HUES64 (cell line): Measurements from ENCODE around the gene RGS11.
"Not testable (repeated sequence)": the region's sequence is repeated elsewhere in the genome, so short reads cannot be mapped to it uniquely, and the experiment has no call there.

Source experiments
- H3K27ac ChIP-seq: 2 replicates; pipeline ENCODE4 v1.7.0; 2013; ENCODE audit warnings: low read depth, low read length, inconsistent platforms
- H3K27me3 ChIP-seq: 2 replicates; pipeline ENCODE4 v1.6.1; 2013; ENCODE audit warnings: mild to moderate bottlenecking, low read length; ENCODE audit not compliant: insufficient read depth
- H3K36me3 ChIP-seq: 2 replicates; pipeline ENCODE4 v1.6.1; 2013; ENCODE audit warnings: mild to moderate bottlenecking, low read length; ENCODE audit not compliant: insufficient read depth
- H3K4me1 ChIP-seq: 2 replicates; pipeline ENCODE4 v1.6.1; 2013; ENCODE audit warnings: mild to moderate bottlenecking, low read length, moderate library complexity; ENCODE audit not compliant: insufficient read depth
- H3K4me3 ChIP-seq: 2 replicates; pipeline ENCODE4 v1.5.1; 2013; ENCODE audit warnings: mild to moderate bottlenecking, low read length, moderate library complexity
- H3K9ac ChIP-seq: 2 replicates; pipeline ENCODE4 v1.6.1; 2013; ENCODE audit warnings: mild to moderate bottlenecking, low read depth, low read length
- H3K9me3 ChIP-seq: 2 replicates; pipeline ENCODE4 v1.6.1; 2013; ENCODE audit warnings: low read depth, low read length; ENCODE audit not compliant: insufficient read depth
- WGBS: fragments of 150-250, 120-280 bp; methylation state at CpG from one replicate; pipeline ENCODE4 v1.1.7; 2013; ENCODE audit warnings: missing lambda C conversion rate; 5-methylcytosine and 5-hydroxymethylcytosine counted together

Gene RGS11

GRCh38 chr16:259226-259625 is 16.5 kb downstream of the RGS11 start:
- H3K27me3 ChIP-seq = no peaks in the 10 kb centered on the region
- WGBS = 94% methylated on average over 9 of the region's 10 CpGs
- H3K9me3 ChIP-seq = no peaks in the 10 kb centered on the region
- no peak overlapping the region for H3K9ac ChIP-seq
- no peak overlapping the region for H3K27ac ChIP-seq
- H3K4me1 ChIP-seq = no peaks in the 10 kb centered on the region
- H3K4me3 ChIP-seq = no peak overlapping the region
- peaks cover 64% of the 10 kb centered on the region for H3K36me3 ChIP-seq

GRCh38 chr16:258091-258490 is 17.7 kb downstream of the RGS11 start:
- H3K4me1 ChIP-seq, H3K4me3 ChIP-seq, H3K9ac ChIP-seq, H3K27ac ChIP-seq, H3K27me3 ChIP-seq, H3K9me3 ChIP-seq: not testable (repeated sequence)
- 92% methylated on average over 7 of the region's 13 CpGs for WGBS
- peaks cover 63% of the 10 kb centered on the region for H3K36me3 ChIP-seq

GRCh38 chr16:255183-255582 is 20.6 kb downstream of the RGS11 start:
- WGBS = over 99% methylated on average over 6 of the region's 6 CpGs
- H3K9me3 ChIP-seq = no peaks in the 10 kb centered on the region
- peaks cover 48% of the 10 kb centered on the region for H3K36me3 ChIP-seq
- H3K4me3 ChIP-seq = no peak overlapping the region
- H3K9ac ChIP-seq = no peak overlapping the region
- H3K27ac ChIP-seq = no peak overlapping the region
- no peaks in the 10 kb centered on the region for H3K4me1 ChIP-seq
- no peaks in the 10 kb centered on the region for H3K27me3 ChIP-seq

- H3K36me3 ChIP-seq = peaks cover 42% of the 10 kb centered on the region
- no peaks in the 10 kb centered on the region for H3K9me3 ChIP-seq
- no peaks in the 10 kb centered on the region for H3K4me1 ChIP-seq
- 95% methylated on average over 25 of the region's 25 CpGs for WGBS
- no peak overlapping the region for H3K27ac ChIP-seq
- no peaks in the 10 kb centered on the region for H3K27me3 ChIP-seq
- H3K4me3 ChIP-seq = no peak overlapping the region
- H3K9ac ChIP-seq = no peak overlapping the region
Observed at GRCh38 chr16:254461-254860, 21.3 kb downstream of the RGS11 start.

GRCh38 chr16:253833-254232 is 21.9 kb downstream of the RGS11 start:
- 95% methylated on average over 6 of the region's 6 CpGs for WGBS
- no peak overlapping the region for H3K9ac ChIP-seq

GRCh38 chr16:252366-253337 is 23.1 kb downstream of the RGS11 start:
- 91% methylated on average over 26 of the region's 30 CpGs for WGBS
- H3K4me1 ChIP-seq = no peaks in the 10 kb centered on the region
- no peaks in the 10 kb centered on the region for H3K9me3 ChIP-seq
- no peak overlapping the region for H3K4me3 ChIP-seq
- no peak overlapping the region for H3K9ac ChIP-seq
- peaks cover 35% of the 10 kb centered on the region for H3K36me3 ChIP-seq
- H3K27me3 ChIP-seq = no peaks in the 10 kb centered on the region
- H3K27ac ChIP-seq = no peak overlapping the region

More at GRCh38 chr16:253833-254232, 21.9 kb downstream of the RGS11 start:
- Histone ChIP-seq H3K9me3 (no peaks in the 10 kb centered on the region), H3K4me3 (no peak overlapping the region), H3K4me1 (no peaks in the 10 kb centered on the region), H3K27ac (no peak overlapping the region), H3K36me3 (peaks cover 36% of the 10 kb centered on the region), H3K27me3 (no peaks in the 10 kb centered on the region)

GRCh38 chr16:249431-249830 is 26.3 kb downstream of the RGS11 start:
- Histone ChIP-seq H3K27me3 (no peaks in the 10 kb centered on the region), H3K4me3 (no peak overlapping the region), H3K36me3 (peaks cover 18% of the 10 kb centered on the region), H3K4me1 (no peaks in the 10 kb centered on the region), H3K27ac (no peak overlapping the region), H3K9ac (no peak overlapping the region), H3K9me3 (no peaks in the 10 kb centered on the region)
- 90% methylated on average over 12 of the region's 12 CpGs for WGBS

GRCh38 chr16:247027-247426 is 28.7 kb downstream of the RGS11 start:
- H3K9ac ChIP-seq = no peak overlapping the region
- no peaks in the 10 kb centered on the region for H3K4me1 ChIP-seq
- WGBS = 96% methylated on average over 12 of the region's 12 CpGs
- H3K4me3 ChIP-seq = no peak overlapping the region
- no peaks in the 10 kb centered on the region for H3K27me3 ChIP-seq
- H3K36me3 ChIP-seq = peaks cover 7% of the 10 kb centered on the region; the same call in 1 of the 2 replicates
- H3K9me3 ChIP-seq = no peaks in the 10 kb centered on the region
- H3K27ac ChIP-seq = no peak overlapping the region

GRCh38 chr16:245105-245504 is 30.6 kb downstream of the RGS11 start:
- no peak overlapping the region for H3K27ac ChIP-seq
- H3K9me3 ChIP-seq = no peaks in the 10 kb centered on the region
- H3K4me3 ChIP-seq = no peak overlapping the region
- WGBS = 91% methylated on average over 9 of the region's 9 CpGs
- no peaks in the 10 kb centered on the region; the same call in 1 of the 2 replicates for H3K36me3 ChIP-seq
- H3K9ac ChIP-seq = no peak overlapping the region
- no peaks in the 10 kb centered on the region for H3K4me1 ChIP-seq
- H3K27me3 ChIP-seq = no peaks in the 10 kb centered on the region

GRCh38 chr16:243348-243747 is 32.4 kb downstream of the RGS11 start:
- no peak overlapping the region for H3K27ac ChIP-seq
- 91% methylated on average over 4 of the region's 4 CpGs for WGBS
- H3K4me3 ChIP-seq = no peak overlapping the region
- H3K27me3 ChIP-seq = no peaks in the 10 kb centered on the region
- no peaks in the 10 kb centered on the region for H3K36me3 ChIP-seq
- H3K9ac ChIP-seq = no peak overlapping the region
- H3K4me1 ChIP-seq = no peaks in the 10 kb centered on the region
- H3K9me3 ChIP-seq = no peaks in the 10 kb centered on the region

- H3K9me3 ChIP-seq = no peaks in the 10 kb centered on the region
- no peaks in the 10 kb centered on the region for H3K36me3 ChIP-seq
- no peak overlapping the region for H3K9ac ChIP-seq
- 94% methylated on average over 10 of the region's 10 CpGs for WGBS
- H3K27me3 ChIP-seq = no peaks in the 10 kb centered on the region
- H3K27ac ChIP-seq = no peak overlapping the region
- no peak overlapping the region for H3K4me3 ChIP-seq
- H3K4me1 ChIP-seq = no peaks in the 10 kb centered on the region
Observed at GRCh38 chr16:242281-242680, 33.5 kb downstream of the RGS11 start.
